Neural cell (in vitro differentiated cells): ENCODE results near the gene ITGB4. TPM values are rescaled to one million over a fixed set of nuclear protein-coding genes. Genes with fewer than 3 reads are reported as not detected.

ENCODE experiments used
- H2AFZ ChIP-seq: fragments of 200-600, 300-800 bp; sonication (generic), shearing (Covaris generic); 2 replicates; pipeline ENCODE4 v1.6.0; 2014; ENCODE audit warnings: low read depth, mild to moderate bottlenecking, antibody characterized with exemption, low read length, moderate library complexity
- H3F3A ChIP-seq: fragments of 200-600 bp; shearing (Covaris generic); 2 replicates; pipeline ENCODE4 v1.6.1; 2016; ENCODE audit warnings: mild to moderate bottlenecking, moderate library complexity, mixed read lengths, antibody characterized with exemption, low read length; ENCODE audit not compliant: insufficient read depth, poor library complexity, severe bottlenecking
- H3K27ac ChIP-seq: fragments of 200-600, 300-800 bp; sonication (generic), shearing (Covaris generic); 2 replicates; pipeline ENCODE4 v1.5.1; 2014; ENCODE audit warnings: mild to moderate bottlenecking, low read length, moderate library complexity
- H3K27me3 ChIP-seq: fragments of 300-800, 200-600 bp; sonication (generic), shearing (Covaris generic); 2 replicates; pipeline ENCODE4 v1.6.0; 2014; ENCODE audit warnings: mild to moderate bottlenecking, low read depth, low read length, moderate library complexity; ENCODE audit not compliant: insufficient read depth
- H3K36me3 ChIP-seq: fragments of 300-800, 200-600 bp; sonication (generic), shearing (Covaris generic); 2 replicates; pipeline ENCODE4 v1.5.1; 2014; ENCODE audit warnings: mild to moderate bottlenecking, antibody characterized with exemption, low read length, moderate library complexity; ENCODE audit not compliant: insufficient read depth
- H3K4me2 ChIP-seq: fragments of 300-800, 200-600 bp; sonication (generic), shearing (Covaris generic); 2 replicates; pipeline ENCODE4 v1.6.0; 2014; ENCODE audit warnings: mild to moderate bottlenecking, low read length
- H3K4me3 ChIP-seq: fragments of 300-800, 200-600 bp; sonication (generic), shearing (Covaris generic); 2 replicates; pipeline ENCODE4 v1.5.1; 2014; ENCODE audit warnings: mild to moderate bottlenecking, low read length, moderate library complexity
- H3K79me2 ChIP-seq: fragments of 200-600 bp; shearing (Covaris generic); replicated peaks from 2 replicates; pipeline ENCODE4 v1.6.0; 2014; ENCODE audit warnings: mild to moderate bottlenecking, low read length, moderate library complexity; ENCODE audit not compliant: insufficient read depth
- H3K9ac ChIP-seq: fragments of 300-800, 200-600 bp; sonication (generic), shearing (Covaris generic); 2 replicates; pipeline ENCODE4 v1.6.1; 2016; ENCODE audit warnings: mild to moderate bottlenecking, low read length, mixed read lengths
- H3K9me2 ChIP-seq: fragments of 200-600 bp; shearing (Covaris generic); 2 replicates; pipeline ENCODE4 v1.6.1; 2016; ENCODE audit warnings: mild to moderate bottlenecking, low read length, mixed read lengths; ENCODE audit not compliant: insufficient read depth
- H3K9me3 ChIP-seq: fragments of 200-600, 300-800 bp; sonication (generic), shearing (Covaris generic); 2 replicates; pipeline ENCODE4 v1.6.1; 2016; ENCODE audit warnings: mild to moderate bottlenecking, mixed run types, low read length, moderate library complexity, mixed read lengths
- H4K20me1 ChIP-seq: fragments of 200-600 bp; shearing (Covaris generic); 2 replicates; pipeline ENCODE4 v1.6.1; 2016; ENCODE audit warnings: mild to moderate bottlenecking, mixed run types; ENCODE audit not compliant: insufficient read depth
- EP300 ChIP-seq: fragments of 450-650 bp; conservative IDR thresholded peaks from 2 replicates; pipeline ENCODE4 v1.6.1; 2014; ENCODE audit warnings: antibody characterized with exemption, mild to moderate bottlenecking, moderate library complexity; ENCODE audit not compliant: poor library complexity, severe bottlenecking
- EZH2 ChIP-seq: fragments of 200-600, 300-800 bp; shearing (Covaris generic), sonication (generic); IDR thresholded peaks from 2 replicates; pipeline ENCODE4 v1.6.1; 2014; ENCODE audit warnings: antibody characterized with exemption, low read length, borderline replicate concordance, mild to moderate bottlenecking; ENCODE audit not compliant: insufficient read depth, poor library complexity, severe bottlenecking
- MXI1 ChIP-seq: fragments of 450-650 bp; conservative IDR thresholded peaks from 2 replicates; pipeline ENCODE4 v1.6.1; 2014; ENCODE audit warnings: antibody characterized with exemption, mild to moderate bottlenecking; ENCODE audit not compliant: poor library complexity, severe bottlenecking
- POLR2AphosphoS5 ChIP-seq: IDR thresholded peaks from 2 replicates; pipeline ENCODE4 v1.6.1; 2012
- RAD21 ChIP-seq: fragments of 450-650 bp; conservative IDR thresholded peaks from 2 replicates; pipeline ENCODE4 v1.6.1; 2014; ENCODE audit warnings: antibody characterized with exemption, mild to moderate bottlenecking, moderate library complexity
- REST ChIP-seq: IDR thresholded peaks from 2 replicates; pipeline ENCODE4 v1.6.1; 2012; ENCODE audit warnings: borderline replicate concordance
- SMC3 ChIP-seq: fragments of 450-650 bp; conservative IDR thresholded peaks from 2 replicates; pipeline ENCODE4 v1.6.1; 2014; ENCODE audit warnings: antibody characterized with exemption, mild to moderate bottlenecking, moderate library complexity; ENCODE audit not compliant: poor library complexity
- TAF1 ChIP-seq: IDR thresholded peaks from 2 replicates; pipeline ENCODE4 v1.6.1; 2012; ENCODE audit warnings: low read depth
- polyA plus RNA-seq: library from polyadenylated mRNA; depleted of rRNA; stranded (reverse); fragments of >200 nt; gene quantifications from 2 replicates; pipeline ENCODE4 v1.2.3, GENCODE V29; 2014
- TF ChIP-seq, protein P1 (sequence below): fragments of 450-650 bp; IDR thresholded peaks from 2 replicates; pipeline ENCODE4 v1.5.1; 2014; ENCODE audit warnings: antibody characterized with exemption, mild to moderate bottlenecking, moderate library complexity; ENCODE audit not compliant: poor library complexity, severe bottlenecking

The ITGB4 gene
- polyA plus RNA-seq, 1 donor from 2014 or later = not detected

DNA sequence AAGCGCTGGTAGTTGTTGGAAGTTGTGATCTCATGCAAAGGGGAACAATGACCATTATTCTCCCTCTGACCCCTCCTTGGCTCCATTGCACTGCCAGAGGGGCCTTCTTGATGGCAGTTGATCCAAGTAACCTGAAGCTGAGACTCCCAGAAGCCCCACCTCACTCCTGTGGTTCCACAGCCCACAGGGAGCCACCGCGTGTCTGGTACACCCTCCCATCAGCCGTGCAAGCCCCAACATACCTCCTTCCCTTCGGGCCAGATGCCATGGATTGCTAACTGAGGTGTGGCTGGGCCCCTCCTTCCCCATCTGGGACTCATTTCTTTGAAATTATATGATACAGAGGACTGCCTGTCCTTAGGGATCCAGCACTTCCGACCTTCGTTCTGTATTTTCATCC, 36.3 kb upstream of the ITGB4 start:
- H3K27ac ChIP-seq = no peak overlapping the region

GRCh38 chr17:75685499-75685898, 35.8 kb upstream of the ITGB4 start:
- H3K9me2 ChIP-seq = no peaks in the 10 kb centered on the region
- no peak overlapping the region for H3K4me3 ChIP-seq
- H3F3A ChIP-seq = no peaks in the 10 kb centered on the region
- no peak overlapping the region for H3K9ac ChIP-seq
- H3K4me2 ChIP-seq = no peak overlapping the region
- TF ChIP-seq, protein P1, sequence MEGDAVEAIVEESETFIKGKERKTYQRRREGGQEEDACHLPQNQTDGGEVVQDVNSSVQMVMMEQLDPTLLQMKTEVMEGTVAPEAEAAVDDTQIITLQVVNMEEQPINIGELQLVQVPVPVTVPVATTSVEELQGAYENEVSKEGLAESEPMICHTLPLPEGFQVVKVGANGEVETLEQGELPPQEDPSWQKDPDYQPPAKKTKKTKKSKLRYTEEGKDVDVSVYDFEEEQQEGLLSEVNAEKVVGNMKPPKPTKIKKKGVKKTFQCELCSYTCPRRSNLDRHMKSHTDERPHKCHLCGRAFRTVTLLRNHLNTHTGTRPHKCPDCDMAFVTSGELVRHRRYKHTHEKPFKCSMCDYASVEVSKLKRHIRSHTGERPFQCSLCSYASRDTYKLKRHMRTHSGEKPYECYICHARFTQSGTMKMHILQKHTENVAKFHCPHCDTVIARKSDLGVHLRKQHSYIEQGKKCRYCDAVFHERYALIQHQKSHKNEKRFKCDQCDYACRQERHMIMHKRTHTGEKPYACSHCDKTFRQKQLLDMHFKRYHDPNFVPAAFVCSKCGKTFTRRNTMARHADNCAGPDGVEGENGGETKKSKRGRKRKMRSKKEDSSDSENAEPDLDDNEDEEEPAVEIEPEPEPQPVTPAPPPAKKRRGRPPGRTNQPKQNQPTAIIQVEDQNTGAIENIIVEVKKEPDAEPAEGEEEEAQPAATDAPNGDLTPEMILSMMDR = no peak
- TF ChIP-seq REST (no peak), MXI1 (no peak), EZH2 (no peak), RAD21 (no peak)
- no peaks in the 10 kb centered on the region for H3K36me3 ChIP-seq
- H3K27ac ChIP-seq = no peak overlapping the region
- no peak overlapping the region for H2AFZ ChIP-seq
- H3K79me2 ChIP-seq = no peaks in the 10 kb centered on the region
- no peaks in the 10 kb centered on the region for H3K27me3 ChIP-seq
- H4K20me1 ChIP-seq = no peaks in the 10 kb centered on the region
- H3K9me3 ChIP-seq = no peaks in the 10 kb centered on the region

More for the DNA sequence above, 36.3 kb upstream of the ITGB4 start:
- Histone ChIP-seq H3K36me3 (no peaks in the 10 kb centered on the region), H3K79me2 (no peaks in the 10 kb centered on the region), H3K9me2 (no peaks in the 10 kb centered on the region), H3F3A (no peaks in the 10 kb centered on the region), H4K20me1 (no peaks in the 10 kb centered on the region), H3K9me3 (no peaks in the 10 kb centered on the region), H2AFZ (no peak overlapping the region), H3K4me3 (no peak overlapping the region), H3K27me3 (no peaks in the 10 kb centered on the region), H3K9ac (no peak overlapping the region), H3K4me2 (no peak overlapping the region)
- TF ChIP-seq SMC3 (no peak), MXI1 (no peak), TAF1 (no peak), REST (no peak), EZH2 (no peak), RAD21 (no peak), EP300 (no peak), POLR2AphosphoS5 (no peak)
- TF ChIP-seq, protein P1 = no peak
